Astrocyte of the spinal cord (primary cell): ENCODE measurements around the gene DYRK3.

ENCODE experiments used
- DNase-seq: peaks from one replicate; pipeline ENCODE4 v3.0.0; 2011; ENCODE audit warnings: low read depth, low spot score
- H3K4me3 ChIP-seq: 2 replicates; pipeline ENCODE4 v1.5.1; 2011; ENCODE audit warnings: low read depth, mild to moderate bottlenecking, low read length, moderate library complexity
- in situ Hi-C: cut with HindIII; loops from 2 replicates; pipeline ENCODE4 v1.10.0; 2017; ENCODE audit warnings: low sequenced_read_pairs
- TF ChIP-seq, protein P1 (sequence below): IDR thresholded peaks from 2 replicates; pipeline ENCODE4 v1.5.1; 2012; ENCODE audit warnings: low read depth, mild to moderate bottlenecking, low read length, inconsistent platforms

DYRK3 gene

DNA sequence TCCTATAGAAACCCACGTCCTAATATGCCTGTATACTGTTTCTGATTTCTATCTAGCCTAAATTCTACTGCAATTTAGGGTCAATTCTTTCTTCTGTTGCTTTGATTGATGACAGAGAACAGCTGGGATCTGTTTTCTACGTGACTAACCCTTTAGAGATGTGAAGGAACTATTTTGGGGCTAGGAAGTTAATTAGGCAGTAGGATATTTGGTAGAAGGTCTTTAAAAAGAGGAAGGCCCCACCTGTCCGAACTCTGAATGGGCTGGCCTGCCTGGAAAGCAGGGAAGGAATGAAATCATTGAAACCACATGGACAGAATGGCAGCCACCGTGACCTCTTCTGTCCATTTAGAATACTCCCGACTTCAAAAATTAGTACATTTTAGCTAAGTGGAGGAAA is 44.1 kb upstream of the DYRK3 start:
- TF ChIP-seq, protein P1, sequence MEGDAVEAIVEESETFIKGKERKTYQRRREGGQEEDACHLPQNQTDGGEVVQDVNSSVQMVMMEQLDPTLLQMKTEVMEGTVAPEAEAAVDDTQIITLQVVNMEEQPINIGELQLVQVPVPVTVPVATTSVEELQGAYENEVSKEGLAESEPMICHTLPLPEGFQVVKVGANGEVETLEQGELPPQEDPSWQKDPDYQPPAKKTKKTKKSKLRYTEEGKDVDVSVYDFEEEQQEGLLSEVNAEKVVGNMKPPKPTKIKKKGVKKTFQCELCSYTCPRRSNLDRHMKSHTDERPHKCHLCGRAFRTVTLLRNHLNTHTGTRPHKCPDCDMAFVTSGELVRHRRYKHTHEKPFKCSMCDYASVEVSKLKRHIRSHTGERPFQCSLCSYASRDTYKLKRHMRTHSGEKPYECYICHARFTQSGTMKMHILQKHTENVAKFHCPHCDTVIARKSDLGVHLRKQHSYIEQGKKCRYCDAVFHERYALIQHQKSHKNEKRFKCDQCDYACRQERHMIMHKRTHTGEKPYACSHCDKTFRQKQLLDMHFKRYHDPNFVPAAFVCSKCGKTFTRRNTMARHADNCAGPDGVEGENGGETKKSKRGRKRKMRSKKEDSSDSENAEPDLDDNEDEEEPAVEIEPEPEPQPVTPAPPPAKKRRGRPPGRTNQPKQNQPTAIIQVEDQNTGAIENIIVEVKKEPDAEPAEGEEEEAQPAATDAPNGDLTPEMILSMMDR, result no peak
- no peak overlapping the region for H3K4me3 ChIP-seq
- DNase-seq, result no peak
- in situ Hi-C loops, result no loop called here

DNA sequence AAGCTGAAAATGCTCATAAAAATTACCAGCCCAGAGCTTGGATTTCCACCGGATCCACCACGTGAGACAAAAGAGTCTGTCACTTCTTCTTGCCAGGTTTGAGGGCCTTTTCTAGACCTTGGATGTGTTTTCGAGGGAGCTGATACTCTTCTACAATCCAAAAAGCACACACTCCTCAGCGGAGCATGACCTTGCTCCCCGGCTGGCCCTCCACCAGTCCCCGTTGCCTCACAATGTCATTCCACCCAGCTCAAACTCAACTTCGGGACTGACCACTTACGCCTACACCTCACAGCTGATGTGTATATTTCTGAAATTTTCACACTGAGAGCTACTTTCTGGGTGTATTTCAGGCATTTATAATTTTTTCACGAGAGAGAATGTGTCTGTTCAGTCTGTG is 43.6 kb upstream of the DYRK3 start:
- DNase-seq, result no peak
- in situ Hi-C loops, result no loop called here
- no peak overlapping the region for H3K4me3 ChIP-seq
- TF ChIP-seq, protein P1, result no peak

DNA sequence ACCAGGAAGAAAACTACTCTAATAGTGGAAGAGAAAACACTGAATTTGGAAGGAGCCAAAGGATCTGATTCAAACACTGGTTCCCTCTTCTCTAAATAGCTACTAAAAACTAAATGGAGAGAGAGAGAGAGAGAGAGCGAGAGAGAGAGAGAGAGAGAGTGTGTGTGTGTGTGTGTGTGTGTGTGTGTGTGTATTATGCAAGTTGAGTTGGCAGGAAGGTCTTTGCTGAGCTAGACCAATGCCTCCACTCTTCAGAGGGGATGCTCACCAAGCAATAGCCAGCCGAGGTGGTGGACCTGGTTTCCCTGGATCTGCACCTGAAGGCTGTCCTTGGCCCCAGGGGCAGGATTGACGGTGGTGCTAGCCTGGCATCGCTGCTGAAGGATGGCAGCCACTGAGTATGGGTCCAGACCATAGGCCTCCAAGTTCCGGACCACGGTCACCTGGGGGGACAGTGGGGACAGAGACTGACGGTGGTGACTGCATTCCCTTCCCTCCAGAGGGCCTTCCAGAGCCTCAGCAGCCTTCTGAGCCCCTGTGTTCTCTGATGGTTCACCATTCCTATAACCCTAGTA is 41.9 kb upstream of the DYRK3 start:
- in situ Hi-C loops, result no loop called here
- TF ChIP-seq, protein P1, result no peak
- no peak overlapping the region for H3K4me3 ChIP-seq
- no peak for DNase-seq

- no peak for DNase-seq
- in situ Hi-C loops, result no loop called here
- no peak overlapping the region for H3K4me3 ChIP-seq
- TF ChIP-seq, protein P1, result no peak
These were observed 39.6 kb upstream of the DYRK3 start for GRCh38 chr1:206595581-206596318.

- no peak for DNase-seq
- in situ Hi-C loops, result no loop called here
- no peak overlapping the region for H3K4me3 ChIP-seq
- TF ChIP-seq, protein P1, result no peak
These were observed 39.0 kb upstream of the DYRK3 start for GRCh38 chr1:206596319-206596666.

GRCh38 chr1:206600527-206600926 is 34.8 kb upstream of the DYRK3 start:
- in situ Hi-C loops, result no loop called here
- TF ChIP-seq, protein P1, result no peak

More at GRCh38 chr1:206600527-206600926, 34.8 kb upstream of the DYRK3 start:
- H3K4me3 ChIP-seq, result no peak overlapping the region
- DNase-seq, result peak; percentile 64
